ENCODE measurements around the gene DHRS4L2.

DNA sequence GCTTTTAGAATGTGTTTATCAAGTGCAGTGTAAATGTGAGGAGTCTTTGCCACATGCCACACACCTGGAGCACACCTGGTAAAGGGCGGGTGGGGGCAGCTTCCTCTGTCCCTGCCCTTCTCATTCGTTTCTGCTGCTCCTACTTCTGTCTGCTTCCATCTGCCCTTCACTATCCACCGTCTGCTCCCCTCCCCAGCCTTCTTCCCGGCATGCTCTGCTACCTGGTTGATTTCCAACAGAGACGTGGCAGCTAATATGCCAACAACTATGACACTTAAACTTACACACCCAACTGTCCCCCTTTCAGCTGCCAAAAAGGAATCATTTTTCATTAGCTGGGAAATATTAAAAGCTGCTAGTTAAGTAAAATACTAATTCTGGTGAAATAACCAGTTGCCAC, 54.0 kb downstream of the DHRS4L2 start:
- TF ChIP-seq, protein P1, sequence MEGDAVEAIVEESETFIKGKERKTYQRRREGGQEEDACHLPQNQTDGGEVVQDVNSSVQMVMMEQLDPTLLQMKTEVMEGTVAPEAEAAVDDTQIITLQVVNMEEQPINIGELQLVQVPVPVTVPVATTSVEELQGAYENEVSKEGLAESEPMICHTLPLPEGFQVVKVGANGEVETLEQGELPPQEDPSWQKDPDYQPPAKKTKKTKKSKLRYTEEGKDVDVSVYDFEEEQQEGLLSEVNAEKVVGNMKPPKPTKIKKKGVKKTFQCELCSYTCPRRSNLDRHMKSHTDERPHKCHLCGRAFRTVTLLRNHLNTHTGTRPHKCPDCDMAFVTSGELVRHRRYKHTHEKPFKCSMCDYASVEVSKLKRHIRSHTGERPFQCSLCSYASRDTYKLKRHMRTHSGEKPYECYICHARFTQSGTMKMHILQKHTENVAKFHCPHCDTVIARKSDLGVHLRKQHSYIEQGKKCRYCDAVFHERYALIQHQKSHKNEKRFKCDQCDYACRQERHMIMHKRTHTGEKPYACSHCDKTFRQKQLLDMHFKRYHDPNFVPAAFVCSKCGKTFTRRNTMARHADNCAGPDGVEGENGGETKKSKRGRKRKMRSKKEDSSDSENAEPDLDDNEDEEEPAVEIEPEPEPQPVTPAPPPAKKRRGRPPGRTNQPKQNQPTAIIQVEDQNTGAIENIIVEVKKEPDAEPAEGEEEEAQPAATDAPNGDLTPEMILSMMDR (optimal IDR thresholded peaks at IDR 0.05 in 1 of 3, IDR thresholded peaks at IDR 0.05 in 1 of 3, conservative IDR thresholded peaks at IDR 0.05 in 1 of 3; ENCODE audit: extremely low read depth in 1 of 3, insufficient read depth in 2 of 3, low read length in 3 of 3), result no peak
- TF ChIP-seq EZH2 (IDR thresholded peaks at IDR 0.05; ENCODE audit: low read length), result no peak

All from keratinocyte (primary cell).